HEK293T (cell line): ENCODE measurements around the gene HIVEP2.

ENCODE experiments used
- CTCF ChIA-PET: fragments of 350-600 bp; formaldehyde crosslinking; extraction: SDS; loops from one replicate; lab custom pipeline; 2021; ENCODE audit warnings: antibody characterized with exemption, inconsistent platforms; lab: Yijun Ruan, JAX
- POLR2A ChIA-PET: fragments of 350-600 bp; formaldehyde crosslinking; extraction: SDS; loops from one replicate; lab custom pipeline; 2020; ENCODE audit warnings: antibody characterized with exemption, inconsistent platforms; lab: Yijun Ruan, JAX
- DNase-seq: peaks from one replicate; pipeline ENCODE4 v3.0.0; 2012; ENCODE audit warnings: mixed read lengths; ENCODE audit errors: extremely low spot score
- ARNT ChIP-seq: fragments of 450-650 bp; IDR thresholded peaks from 2 replicates; pipeline ENCODE4 v1.6.1; 2017; ENCODE audit warnings: mild to moderate bottlenecking
- BHLHE40 ChIP-seq: fragments of 450-650 bp; IDR thresholded peaks from 2 replicates; pipeline ENCODE4 v1.6.1; 2016; ENCODE audit warnings: mild to moderate bottlenecking, moderate library complexity, borderline replicate concordance
- CTBP1 ChIP-seq: fragments of 450-650 bp; IDR thresholded peaks from 2 replicates; pipeline ENCODE4 v1.6.1; 2016; ENCODE audit warnings: borderline replicate concordance
- ELF4 ChIP-seq: fragments of 450-650 bp; IDR thresholded peaks from 2 replicates; pipeline ENCODE4 v1.6.1; 2017; ENCODE audit warnings: antibody characterized with exemption
- FOXA1 ChIP-seq: fragments of 450-650 bp; IDR thresholded peaks from 2 replicates; pipeline ENCODE4 v1.6.1; 2016; ENCODE audit warnings: mild to moderate bottlenecking
- FOXK2 ChIP-seq: fragments of 450-650 bp; IDR thresholded peaks from 2 replicates; pipeline ENCODE4 v1.6.1; 2016; ENCODE audit warnings: mild to moderate bottlenecking
- FOXM1 ChIP-seq: fragments of 450-650 bp; IDR thresholded peaks from 2 replicates; pipeline ENCODE4 v1.6.1; 2017; ENCODE audit warnings: mild to moderate bottlenecking, borderline replicate concordance
- HDGF ChIP-seq: fragments of 450-650 bp; IDR thresholded peaks from 2 replicates; pipeline ENCODE4 v1.6.1; 2017; ENCODE audit warnings: antibody characterized with exemption, borderline replicate concordance
- L3MBTL2 ChIP-seq: fragments of 450-650 bp; conservative IDR thresholded peaks from 2 replicates; pipeline ENCODE4 v1.6.1; 2016; ENCODE audit warnings: mild to moderate bottlenecking
- LEF1 ChIP-seq: fragments of 450-650 bp; IDR thresholded peaks from 2 replicates; pipeline ENCODE4 v1.6.1; 2017; ENCODE audit warnings: mild to moderate bottlenecking, borderline replicate concordance
- NFRKB ChIP-seq: fragments of 450-650 bp; IDR thresholded peaks from 2 replicates; pipeline ENCODE4 v1.6.1; 2016; ENCODE audit warnings: mild to moderate bottlenecking, moderate library complexity
- PKNOX1 ChIP-seq: fragments of 450-650 bp; IDR thresholded peaks from 2 replicates; pipeline ENCODE4 v1.6.1; 2016
- SP1 ChIP-seq: fragments of 450-650 bp; IDR thresholded peaks from 2 replicates; pipeline ENCODE4 v1.6.1; 2017
- SUZ12 ChIP-seq: fragments of 450-650 bp; IDR thresholded peaks from 2 replicates; pipeline ENCODE4 v1.6.1; 2016; ENCODE audit warnings: mild to moderate bottlenecking
- TARDBP ChIP-seq: fragments of 450-650 bp; IDR thresholded peaks from 2 replicates; pipeline ENCODE4 v1.6.1; 2016
- ZNF384 ChIP-seq: fragments of 450-650 bp; IDR thresholded peaks from 2 replicates; pipeline ENCODE4 v1.6.1; 2016

HIVEP2 gene

GRCh38 chr6:142796024-142796423 is 149.0 kb downstream of the HIVEP2 start:
- DNase-seq: no peak
- ChIA-PET CTCF (no interaction called here), POLR2A (no interaction called here)
- TF ChIP-seq ELF4 (no peak), L3MBTL2 (no peak), NFRKB (no peak), BHLHE40 (no peak), HDGF (no peak), LEF1 (no peak), CTBP1 (no peak), FOXA1 (no peak), FOXK2 (no peak), PKNOX1 (no peak), SUZ12 (no peak), TARDBP (no peak), FOXM1 (no peak), SP1 (no peak), ARNT (no peak), ZNF384 (no peak)

GRCh38 chr6:142794424-142794823 is 150.6 kb downstream of the HIVEP2 start:
- POLR2A ChIA-PET: no interaction called here
- CTCF ChIA-PET: interaction anchor here (0.7 kb wide), 1 partner anchor 56 kb away, joined by 3 read pairs; no protein-coding TSS in a partner anchor

GRCh38 chr6:142790257-142790656 is 154.7 kb downstream of the HIVEP2 start:
- POLR2A ChIA-PET: no interaction called here
- CTCF ChIA-PET: no interaction called here
- no peak for TF ChIP-seq ARNT
- no peak for TF ChIP-seq FOXM1
- no peak for TF ChIP-seq HDGF
- TF ChIP-seq L3MBTL2: no peak
- no peak for TF ChIP-seq PKNOX1
- no peak for TF ChIP-seq BHLHE40
- no peak for TF ChIP-seq CTBP1
- TF ChIP-seq ELF4: no peak
- no peak for TF ChIP-seq ZNF384
- TF ChIP-seq FOXK2: no peak
- no peak for TF ChIP-seq SUZ12
- no peak for TF ChIP-seq FOXA1
- TF ChIP-seq NFRKB: no peak
- TF ChIP-seq SP1: no peak
- no peak for TF ChIP-seq LEF1
- TF ChIP-seq TARDBP: no peak
- DNase-seq: no peak

More at GRCh38 chr6:142794424-142794823, 150.6 kb downstream of the HIVEP2 start:
- TF ChIP-seq SUZ12: no peak
- no peak for TF ChIP-seq ZNF384
- no peak for TF ChIP-seq BHLHE40
- TF ChIP-seq ARNT: no peak
- TF ChIP-seq FOXM1: no peak
- no peak for TF ChIP-seq L3MBTL2
- no peak for TF ChIP-seq FOXK2
- TF ChIP-seq NFRKB: no peak
- no peak for TF ChIP-seq SP1
- TF ChIP-seq HDGF: no peak
- no peak for TF ChIP-seq LEF1
- TF ChIP-seq PKNOX1: no peak
- TF ChIP-seq TARDBP: no peak
- TF ChIP-seq ELF4: no peak
- no peak for TF ChIP-seq CTBP1
- no peak for TF ChIP-seq FOXA1
- DNase-seq: no peak

- no peak for DNase-seq
- POLR2A ChIA-PET: no interaction called here
- no peak for TF ChIP-seq BHLHE40
- no peak for TF ChIP-seq L3MBTL2
- no peak for TF ChIP-seq NFRKB
- TF ChIP-seq LEF1: no peak
- TF ChIP-seq ZNF384: no peak
- TF ChIP-seq ELF4: no peak
- no peak for TF ChIP-seq FOXA1
- no peak for TF ChIP-seq ARNT
- TF ChIP-seq HDGF: no peak
- TF ChIP-seq FOXK2: no peak
- no peak for TF ChIP-seq CTBP1
- no peak for TF ChIP-seq SUZ12
- no peak for TF ChIP-seq PKNOX1
- TF ChIP-seq SP1: no peak
- no peak for TF ChIP-seq TARDBP
- TF ChIP-seq FOXM1: no peak
- CTCF ChIA-PET: interaction anchor here (0.6 kb wide), 1 partner anchor 126 kb away, joined by 4 read pairs; no protein-coding TSS in a partner anchor
Measured at GRCh38 chr6:142787422-142787821, 157.6 kb downstream of the HIVEP2 start.

- ChIA-PET CTCF (no interaction called here), POLR2A (no interaction called here)
- TF ChIP-seq BHLHE40 (no peak), SP1 (no peak), TARDBP (no peak)
- no peak for DNase-seq
Measured at GRCh38 chr6:142786476-142786875, 158.5 kb downstream of the HIVEP2 start.

GRCh38 chr6:142784344-142784743 is 160.6 kb downstream of the HIVEP2 start:
- CTCF ChIA-PET: no interaction called here
- DNase-seq: no peak

More at GRCh38 chr6:142784344-142784743, 160.6 kb downstream of the HIVEP2 start:
- TF ChIP-seq L3MBTL2 (no peak), TARDBP (no peak), ARNT (no peak), BHLHE40 (no peak), HDGF (no peak), FOXM1 (no peak), FOXK2 (no peak), SUZ12 (no peak), ZNF384 (no peak), CTBP1 (no peak), ELF4 (no peak), SP1 (no peak), LEF1 (no peak)
- POLR2A ChIA-PET: no interaction called here
